IMR-90 (cell line): ENCODE measurements around the gene LHPP. TPM values are rescaled to one million over a fixed set of nuclear protein-coding genes. Genes with fewer than 3 reads are reported as not detected.

Experiments
- ATAC-seq: fragments of 200-7000 bp; cut with Tn5 transposase; 2 replicates; pipeline ENCODE4 v1.9.1; 2020; ENCODE audit warnings: low read depth, mild to moderate bottlenecking, moderate library complexity
- BruUV-seq: library from RNA; stranded (reverse); fragments of 400-500 nt; replicated peaks from 2 replicates; lab custom pipeline; 2021; lab: Mats Ljungman, UMichigan
- CTCF ChIA-PET: fragments of 300-600 bp; formaldehyde crosslinking; extraction: SDS; loops from one replicate; lab custom pipeline; 2021; ENCODE audit warnings: antibody characterized with exemption; lab: Yijun Ruan, JAX
- POLR2A ChIA-PET: fragments of 300-600 bp; sonication (Branson Sonifier 250); formaldehyde crosslinking; loops from one replicate; lab custom pipeline; 2022; ENCODE audit warnings: antibody characterized with exemption; ENCODE audit not compliant: unreplicated experiment; lab: Charles Lee
- DNase-seq: peaks from one replicate; pipeline ENCODE4 v3.0.0; 2013
- H2AFZ ChIP-seq: replicated peaks from 2 replicates; pipeline ENCODE3; 2013; ENCODE audit warnings: low read length, mild to moderate bottlenecking; ENCODE audit not compliant: poor library complexity
- H2AK5ac ChIP-seq: 2 replicates; pipeline ENCODE4 v1.6.1; 2013; ENCODE audit warnings: low read depth, low read length, inconsistent platforms
- H2AK9ac ChIP-seq: replicated peaks from 2 replicates; pipeline ENCODE3; 2013; ENCODE audit warnings: mild to moderate bottlenecking, low read depth, low read length, moderate library complexity; ENCODE audit not compliant: poor library complexity
- H2BK120ac ChIP-seq: 2 replicates; pipeline ENCODE4 v1.6.1; 2013; ENCODE audit warnings: low read depth, low read length, inconsistent platforms
- H2BK15ac ChIP-seq: 3 replicates; pipeline ENCODE4 v1.6.1; 2013; ENCODE audit warnings: low read depth, low read length, inconsistent platforms
- H2BK20ac ChIP-seq: 2 replicates; pipeline ENCODE4 v1.6.1; 2013; ENCODE audit warnings: low read depth, mild to moderate bottlenecking, inconsistent platforms, low read length, moderate library complexity
- H2BK5ac ChIP-seq: 2 replicates; pipeline ENCODE4 v1.6.1; 2013; ENCODE audit warnings: mild to moderate bottlenecking, low read depth, low read length, inconsistent platforms; ENCODE audit not compliant: poor library complexity, severe bottlenecking
- H3K14ac ChIP-seq: replicated peaks from 2 replicates; pipeline ENCODE4 v1.6.1; 2013; ENCODE audit warnings: low read depth, low read length, inconsistent platforms
- H3K18ac ChIP-seq: 2 replicates; pipeline ENCODE4 v1.6.1; 2013; ENCODE audit warnings: low read depth, low read length, control low read depth
- H3K23ac ChIP-seq: 2 replicates; pipeline ENCODE4 v1.6.1; 2013; ENCODE audit warnings: low read depth, low read length, inconsistent platforms
- H3K27ac ChIP-seq: 2 replicates; pipeline ENCODE4 v1.5.1; 2013; ENCODE audit warnings: mild to moderate bottlenecking, control low read depth, low read length; ENCODE audit not compliant: insufficient read depth
- H3K27me3 ChIP-seq: 2 replicates; pipeline ENCODE4 v1.6.1; 2013; ENCODE audit warnings: low read length; ENCODE audit not compliant: control insufficient read depth, insufficient read depth
- H3K36me3 ChIP-seq: 2 replicates; pipeline ENCODE4 v1.6.1; 2013; ENCODE audit warnings: low read length, mixed read lengths; ENCODE audit not compliant: control insufficient read depth, insufficient read depth
- H3K4ac ChIP-seq: 2 replicates; pipeline ENCODE4 v1.6.1; 2013; ENCODE audit warnings: low read depth, low read length, inconsistent platforms
- H3K4me1 ChIP-seq: 2 replicates; pipeline ENCODE4 v1.6.1; 2013; ENCODE audit warnings: low read length, mixed read lengths; ENCODE audit not compliant: control insufficient read depth, insufficient read depth
- H3K4me2 ChIP-seq: 2 replicates; pipeline ENCODE4 v1.6.1; 2013; ENCODE audit warnings: low read depth, mild to moderate bottlenecking, control low read depth, low read length, moderate library complexity
- H3K4me3 ChIP-seq: 2 replicates; pipeline ENCODE4 v1.5.1; 2013; ENCODE audit warnings: low read depth, mild to moderate bottlenecking, control low read depth, low read length, moderate library complexity; ENCODE audit not compliant: insufficient read depth
- H3K56ac ChIP-seq: 2 replicates; pipeline ENCODE4 v1.6.1; 2013; ENCODE audit warnings: low read length, inconsistent platforms; ENCODE audit not compliant: insufficient read depth; ENCODE audit errors: extremely low read depth
- H3K79me1 ChIP-seq, 2 experiments: 2 replicates each; pipeline ENCODE4 v1.6.1; 2013; ENCODE audit warnings: low read length in 2 of 2, inconsistent platforms in 1 of 2, low read depth in 1 of 2
- H3K9ac ChIP-seq: 2 replicates; pipeline ENCODE4 v1.6.1; 2013; ENCODE audit warnings: low read depth, low read length, control low read depth
- H3K9me1 ChIP-seq: 2 replicates; pipeline ENCODE4 v1.6.1; 2013; ENCODE audit warnings: low read length, inconsistent platforms; ENCODE audit not compliant: insufficient read depth
- H3K9me3 ChIP-seq: 2 replicates; pipeline ENCODE4 v1.6.1; 2013; ENCODE audit warnings: low read length; ENCODE audit not compliant: control insufficient read depth, insufficient read depth
- H4K20me1 ChIP-seq: 2 replicates; pipeline ENCODE4 v1.6.1; 2013; ENCODE audit warnings: low read length, inconsistent platforms; ENCODE audit not compliant: insufficient read depth
- H4K5ac ChIP-seq: 2 replicates; pipeline ENCODE4 v1.6.1; 2013; ENCODE audit warnings: mild to moderate bottlenecking, low read depth, low read length, control low read depth
- H4K8ac ChIP-seq, 2 experiments: 2 replicates each; pipeline ENCODE4 v1.6.1; 2013; ENCODE audit warnings: low read depth in 2 of 2, low read length in 2 of 2, control low read depth in 1 of 2, inconsistent platforms in 1 of 2
- H4K91ac ChIP-seq: 2 replicates; pipeline ENCODE4 v1.6.1; 2013; ENCODE audit warnings: low read depth, low read length, inconsistent platforms; ENCODE audit not compliant: insufficient read depth
- BHLHE40 ChIP-seq: fragments of 150-350 bp; IDR thresholded peaks from 2 replicates; pipeline ENCODE4 v1.6.1; 2016; ENCODE audit warnings: mild to moderate bottlenecking, low read depth, low read length
- CEBPB ChIP-seq: IDR thresholded peaks from 2 replicates; pipeline ENCODE4 v1.6.1; 2012; ENCODE audit warnings: low read depth, low read length, improper control_type of control experiment
- FOS ChIP-seq: fragments of 150-350 bp; IDR thresholded peaks from 2 replicates; pipeline ENCODE4 v1.6.1; 2016; ENCODE audit warnings: low read depth, low read length
- POLR2A ChIP-seq: IDR thresholded peaks from 2 replicates; pipeline ENCODE4 v1.6.1; 2012; ENCODE audit warnings: mild to moderate bottlenecking, low read depth, low read length
- WGBS, 2 experiments: methylation state at CpG; one replicate each; pipeline versions ENCODE4 v1.1.5 to v1.1.7; 2013; ENCODE audit warnings: missing lambda C conversion rate in 2 of 2; ENCODE audit not compliant: insufficient read length in 1 of 2; ENCODE audit errors: extremely low coverage in 2 of 2; 5-methylcytosine and 5-hydroxymethylcytosine counted together
- dilution Hi-C: fragments of 300-500 bp; cut with HindIII; formaldehyde crosslinking; loops from one replicate; pipeline ENCODE4 v1.14.3; 2018; ENCODE audit warnings: low sequenced_read_pairs; ENCODE audit not compliant: unreplicated experiment
- in situ Hi-C: fragments of 300-500 bp; cut with MboI; formaldehyde crosslinking; loops from 3 replicates; pipeline ENCODE4 v1.14.3; 2019; ENCODE audit warnings: low sequenced_read_pairs, inconsistent platforms, mixed read lengths
- intact Hi-C: fragments of 100-400 bp; cut with micrococcal nuclease; formaldehyde crosslinking; loops from 2 replicates; pipeline ENCODE4 v1.10.0; 2022
- polyA plus RNA-seq, 3 experiments: library from polyadenylated mRNA; depleted of rRNA; stranded (reverse); fragments of >200 nt; gene quantifications; 2 replicates each; pipeline ENCODE4 v1.2.3, GENCODE V29; 2012; ENCODE audit warnings: low replicate concordance in 1 of 3
- total RNA-seq: library from RNA; depleted of rRNA; stranded (reverse); fragments of >200 nt; gene quantifications from 2 replicates; pipeline ENCODE4 v1.2.3, GENCODE V29; 2012

The LHPP gene
- total and polyA plus RNA-seq, 2 of the 4 experiments (the other 2 are of a cell fraction): 2.7 to 8.3 TPM

DNA sequence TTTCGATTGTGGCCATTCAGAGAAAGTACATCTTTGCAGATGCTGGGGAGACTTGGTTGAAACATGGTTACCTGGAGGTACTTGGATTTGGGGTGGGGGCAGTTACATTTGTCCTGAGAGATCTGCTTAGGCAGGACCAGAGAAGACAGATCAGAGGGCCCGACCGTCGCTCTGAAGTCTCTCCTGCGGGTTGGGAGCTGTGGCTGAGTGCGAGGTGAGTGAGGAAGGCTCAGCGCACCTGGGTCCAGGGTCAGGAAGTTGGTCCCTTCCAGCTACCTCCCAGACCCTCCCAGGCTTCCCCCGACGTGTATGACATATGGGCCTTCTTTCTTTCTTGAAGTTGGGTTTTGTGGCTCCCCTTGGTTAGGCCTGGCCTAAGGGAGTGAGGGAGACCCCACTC lies 56.3 kb downstream of the LHPP start:
- TF ChIP-seq CEBPB: no peak
- no peak for TF ChIP-seq POLR2A
- no peak for TF ChIP-seq BHLHE40
- no peak for TF ChIP-seq FOS
- ATAC-seq (no peak), DNase-seq (no peak)
- Histone ChIP-seq H3K36me3 (no peaks in the 10 kb centered on the region), H3K9ac (no peak overlapping the region), H3K27me3 (peaks cover 2% of the 10 kb centered on the region; the same call in 1 of the 2 replicates), H3K4me3 (no peak overlapping the region), H3K79me1 (no peaks in the 10 kb centered on the region), H4K5ac (no peak overlapping the region), H2AK5ac (no peak overlapping the region), H3K4ac (no peak overlapping the region), H2AFZ (no peak overlapping the region), H3K9me3 (no peaks in the 10 kb centered on the region), H3K14ac (no peak overlapping the region), H2BK120ac (no peak overlapping the region), H2BK15ac (no peak overlapping the region), H3K9me1 (no peaks in the 10 kb centered on the region), H2BK5ac (no peak overlapping the region), H3K27ac (no peak overlapping the region), H4K8ac (no peak overlapping the region), H2AK9ac (no peak overlapping the region), H2BK20ac (no peak overlapping the region), H4K91ac (no peak overlapping the region), H3K4me2 (no peak overlapping the region), H3K18ac (no peak overlapping the region), H3K56ac (no peak overlapping the region), H3K23ac (no peak overlapping the region), H4K20me1 (no peaks in the 10 kb centered on the region), H3K4me1 (no peaks in the 10 kb centered on the region; the same call in 1 of the 2 replicates)
- intact Hi-C loops: loop anchor here (10.0 kb wide), 1 partner anchor 1877 kb away; no protein-coding TSS in a partner anchor
- WGBS, 2 experiments: no CpG with 5 or more reads among the region's 9 CpGs
- CTCF ChIA-PET: no interaction called here
- dilution Hi-C loops: no loop called here
- POLR2A ChIA-PET: no interaction called here
- no TSS peak for BruUV-seq
- in situ Hi-C loops: no loop called here
